RWPE1 (cell line): Measurements from ENCODE around the gene BNC1.

Experiments used
- CTCF ChIA-PET: fragments of 350-600 bp; sonication (Branson Sonifier 250); formaldehyde crosslinking; extraction: SDS; loops from one replicate; lab custom pipeline; 2021; lab: Yijun Ruan, JAX
- POLR2A ChIA-PET: fragments of 400-600 bp; formaldehyde crosslinking; extraction: SDS; loops from one replicate; lab custom pipeline; 2020; ENCODE audit warnings: antibody characterized with exemption; ENCODE audit not compliant: low non-redundant PET; lab: Yijun Ruan, JAX
- DNase-seq: peaks from one replicate; pipeline ENCODE4 v3.0.0; 2012; ENCODE audit warnings: low spot score
- H3K27ac ChIP-seq: fragments of 450-650 bp; 2 replicates; pipeline ENCODE4 v1.5.1; 2017
- CTCF ChIP-seq: fragments of 450-650 bp; conservative IDR thresholded peaks from 2 replicates; pipeline ENCODE4 v1.5.1; 2017; ENCODE audit warnings: low read depth, mild to moderate bottlenecking

The BNC1 gene, protein sequence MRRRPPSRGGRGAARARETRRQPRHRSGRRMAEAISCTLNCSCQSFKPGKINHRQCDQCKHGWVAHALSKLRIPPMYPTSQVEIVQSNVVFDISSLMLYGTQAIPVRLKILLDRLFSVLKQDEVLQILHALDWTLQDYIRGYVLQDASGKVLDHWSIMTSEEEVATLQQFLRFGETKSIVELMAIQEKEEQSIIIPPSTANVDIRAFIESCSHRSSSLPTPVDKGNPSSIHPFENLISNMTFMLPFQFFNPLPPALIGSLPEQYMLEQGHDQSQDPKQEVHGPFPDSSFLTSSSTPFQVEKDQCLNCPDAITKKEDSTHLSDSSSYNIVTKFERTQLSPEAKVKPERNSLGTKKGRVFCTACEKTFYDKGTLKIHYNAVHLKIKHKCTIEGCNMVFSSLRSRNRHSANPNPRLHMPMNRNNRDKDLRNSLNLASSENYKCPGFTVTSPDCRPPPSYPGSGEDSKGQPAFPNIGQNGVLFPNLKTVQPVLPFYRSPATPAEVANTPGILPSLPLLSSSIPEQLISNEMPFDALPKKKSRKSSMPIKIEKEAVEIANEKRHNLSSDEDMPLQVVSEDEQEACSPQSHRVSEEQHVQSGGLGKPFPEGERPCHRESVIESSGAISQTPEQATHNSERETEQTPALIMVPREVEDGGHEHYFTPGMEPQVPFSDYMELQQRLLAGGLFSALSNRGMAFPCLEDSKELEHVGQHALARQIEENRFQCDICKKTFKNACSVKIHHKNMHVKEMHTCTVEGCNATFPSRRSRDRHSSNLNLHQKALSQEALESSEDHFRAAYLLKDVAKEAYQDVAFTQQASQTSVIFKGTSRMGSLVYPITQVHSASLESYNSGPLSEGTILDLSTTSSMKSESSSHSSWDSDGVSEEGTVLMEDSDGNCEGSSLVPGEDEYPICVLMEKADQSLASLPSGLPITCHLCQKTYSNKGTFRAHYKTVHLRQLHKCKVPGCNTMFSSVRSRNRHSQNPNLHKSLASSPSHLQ

GRCh38 chr15:83284559-83285283, at the start of gene BNC1:
TSS of gene BNC1 (minus strand) at chr15:83284664. CDS start at chr15:83284628, 36 bp downstream.
- DNase-seq = peak; percentile 67
- ChIA-PET POLR2A (interaction anchor here (0.6 kb wide), 4 partner anchors 11 to 81 kb away, joined by 3 to 6 read pairs (median 4); no protein-coding TSS in a partner anchor), CTCF (interaction anchor here (0.6 to 2.6 kb wide), 2 partner anchors 35 to 96 kb away, joined by 3 to 11 read pairs; no protein-coding TSS in a partner anchor)
- TF ChIP-seq CTCF = no peak
- H3K27ac ChIP-seq = peak within 1 kb of the TSS; percentile 98

DNA sequence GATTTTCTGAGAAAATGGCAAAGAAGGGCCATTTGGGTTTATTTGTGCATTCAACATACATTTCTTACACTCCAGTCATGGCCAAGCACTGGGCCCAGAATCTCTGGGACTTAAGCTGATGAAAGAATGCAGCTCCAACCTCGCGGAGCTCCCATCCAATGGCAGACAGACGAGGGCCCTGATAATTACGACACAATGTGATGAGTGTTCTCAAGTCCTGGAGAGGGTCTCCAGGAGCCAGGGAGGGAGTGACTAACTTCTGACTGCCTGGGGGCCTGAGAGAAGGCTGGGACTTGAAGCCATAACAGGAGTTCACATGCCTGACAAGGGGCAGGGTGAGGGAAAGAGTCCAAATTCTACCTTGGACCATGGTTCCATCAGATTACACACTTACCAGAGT, 42.6 kb upstream of the BNC1 start:
- no peak for TF ChIP-seq CTCF
- ChIA-PET CTCF (no interaction called here), POLR2A (no interaction called here)
- peak overlapping the region; percentile 25; the same call in 1 of the 2 replicates for H3K27ac ChIP-seq
- no peak for DNase-seq

- no peak for TF ChIP-seq CTCF
- H3K27ac ChIP-seq = no peak overlapping the region
- CTCF ChIA-PET = interaction anchor here (0.6 to 0.8 kb wide), 2 partner anchors 12 to 508 kb away, joined by 3 to 4 read pairs; no protein-coding TSS in a partner anchor
- no peak for DNase-seq
- POLR2A ChIA-PET = no interaction called here
Measured at GRCh38 chr15:83324799-83325198, 40.3 kb upstream of the BNC1 start.

- ChIA-PET POLR2A (no interaction called here), CTCF (interaction anchor here (0.8 kb wide), 1 partner anchor 75 kb away, joined by 3 read pairs; no protein-coding TSS in a partner anchor)
- H3K27ac ChIP-seq = peak overlapping the region; percentile 99
- no peak for TF ChIP-seq CTCF
- peak; percentile 42 for DNase-seq
Measured at GRCh38 chr15:83323296-83323711, 38.8 kb upstream of the BNC1 start.

- DNase-seq = no peak
- TF ChIP-seq CTCF = no peak
- H3K27ac ChIP-seq = peak overlapping the region; percentile 99
- ChIA-PET POLR2A (no interaction called here), CTCF (interaction anchor here (0.8 kb wide), 1 partner anchor 75 kb away, joined by 3 read pairs; no protein-coding TSS in a partner anchor)
Measured at GRCh38 chr15:83322691-83323090, 38.2 kb upstream of the BNC1 start.
